Activated CD4-positive, alpha-beta T cell treated with anti-CD3 and anti-CD28 coated beads, Interleukin-2, amount 10 ng/mL, durations not matched to agents 7 days and 5 days (primary cell): ENCODE results near the gene ADCY5. TPM values are rescaled to one million over a fixed set of nuclear protein-coding genes. Genes with fewer than 3 reads are reported as not detected.

ENCODE experiments used
- CTCF ChIA-PET: fragments of 350-600 bp; sonication (Branson Sonifier 250); formaldehyde crosslinking; loops from one replicate; lab custom pipeline; 2021; ENCODE audit warnings: antibody characterized with exemption; lab: Charles Lee
- POLR2A ChIA-PET: fragments of 350-600 bp; sonication (Branson Sonifier 250); formaldehyde crosslinking; loops from one replicate; lab custom pipeline; 2021; ENCODE audit warnings: antibody characterized with exemption; lab: Charles Lee
- DNase-seq: peaks from one replicate; pipeline ENCODE4 v3.0.0-alpha.2; 2020
- H3K27ac Mint-ChIP-seq: one replicate; pipeline ENCODE4 v1.8.0; 2021; ENCODE audit warnings: mild to moderate bottlenecking, moderate library complexity, mixed read lengths
- H3K27me3 Mint-ChIP-seq: one replicate; pipeline ENCODE4 v1.8.0; 2021; ENCODE audit warnings: mixed read lengths
- H3K36me3 Mint-ChIP-seq: one replicate; pipeline ENCODE4 v1.8.0; 2021; ENCODE audit warnings: low read depth, mixed read lengths
- H3K4me1 Mint-ChIP-seq: one replicate; pipeline ENCODE4 v1.8.0; 2021; ENCODE audit warnings: mixed read lengths
- H3K4me3 Mint-ChIP-seq: one replicate; pipeline ENCODE4 v1.8.0; 2021; ENCODE audit warnings: mild to moderate bottlenecking, moderate library complexity, mixed read lengths
- H3K9me3 Mint-ChIP-seq: one replicate; pipeline ENCODE4 v1.8.0; 2021; ENCODE audit warnings: mixed read lengths
- total RNA-seq, 2 experiments: library from RNA; stranded (reverse); gene quantifications; one replicate each; pipeline ENCODE4 v1.2.3, GENCODE V29; 2021

The ADCY5 gene
- total RNA-seq, 2 experiments from 2014 or later, result not detected

DNA sequence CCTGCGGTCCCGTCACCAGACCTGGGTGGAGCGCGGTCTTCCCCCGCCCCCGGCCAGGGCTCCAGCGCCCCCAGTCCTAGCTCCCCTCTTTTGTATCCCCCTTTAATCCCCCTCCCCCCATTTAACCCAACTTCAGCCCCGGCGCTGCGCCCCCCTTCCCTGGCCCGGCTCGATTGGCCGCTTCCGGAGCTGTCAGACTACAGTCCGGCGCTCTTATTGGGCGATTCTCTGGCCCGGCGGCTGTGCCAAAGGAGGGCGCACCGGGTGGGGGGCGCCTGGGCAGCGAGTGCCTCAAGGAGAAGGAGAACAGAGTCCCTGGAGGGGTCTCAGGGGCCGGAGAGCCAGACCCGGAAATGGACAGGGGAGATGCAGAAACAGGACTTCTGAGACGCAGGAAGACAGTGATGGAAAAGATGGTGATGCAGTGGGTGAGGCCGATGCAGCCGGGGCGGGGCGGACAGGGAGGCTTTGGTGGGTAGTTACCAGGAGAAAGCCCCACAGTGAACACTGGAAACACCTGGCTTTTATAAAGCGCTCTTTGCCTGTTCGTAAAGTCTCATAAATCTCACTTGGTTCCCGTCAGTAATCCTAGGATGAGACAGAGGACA is 1.2 kb upstream of the ADCY5 start:
- ChIA-PET POLR2A (no interaction called here), CTCF (interaction anchor here (1.4 kb wide), 1 partner anchor 104 kb away, joined by 3 read pairs; no protein-coding TSS in a partner anchor)
- no peak overlapping the region for H3K27ac Mint-ChIP-seq
- H3K9me3 Mint-ChIP-seq, result no peaks in the 10 kb centered on the region
- peaks cover 7% of the 10 kb centered on the region for H3K4me1 Mint-ChIP-seq
- no peaks in the 10 kb centered on the region for H3K36me3 Mint-ChIP-seq
- no peak for DNase-seq
- no peak overlapping the region for H3K4me3 Mint-ChIP-seq
- peaks cover 56% of the 10 kb centered on the region for H3K27me3 Mint-ChIP-seq

DNA sequence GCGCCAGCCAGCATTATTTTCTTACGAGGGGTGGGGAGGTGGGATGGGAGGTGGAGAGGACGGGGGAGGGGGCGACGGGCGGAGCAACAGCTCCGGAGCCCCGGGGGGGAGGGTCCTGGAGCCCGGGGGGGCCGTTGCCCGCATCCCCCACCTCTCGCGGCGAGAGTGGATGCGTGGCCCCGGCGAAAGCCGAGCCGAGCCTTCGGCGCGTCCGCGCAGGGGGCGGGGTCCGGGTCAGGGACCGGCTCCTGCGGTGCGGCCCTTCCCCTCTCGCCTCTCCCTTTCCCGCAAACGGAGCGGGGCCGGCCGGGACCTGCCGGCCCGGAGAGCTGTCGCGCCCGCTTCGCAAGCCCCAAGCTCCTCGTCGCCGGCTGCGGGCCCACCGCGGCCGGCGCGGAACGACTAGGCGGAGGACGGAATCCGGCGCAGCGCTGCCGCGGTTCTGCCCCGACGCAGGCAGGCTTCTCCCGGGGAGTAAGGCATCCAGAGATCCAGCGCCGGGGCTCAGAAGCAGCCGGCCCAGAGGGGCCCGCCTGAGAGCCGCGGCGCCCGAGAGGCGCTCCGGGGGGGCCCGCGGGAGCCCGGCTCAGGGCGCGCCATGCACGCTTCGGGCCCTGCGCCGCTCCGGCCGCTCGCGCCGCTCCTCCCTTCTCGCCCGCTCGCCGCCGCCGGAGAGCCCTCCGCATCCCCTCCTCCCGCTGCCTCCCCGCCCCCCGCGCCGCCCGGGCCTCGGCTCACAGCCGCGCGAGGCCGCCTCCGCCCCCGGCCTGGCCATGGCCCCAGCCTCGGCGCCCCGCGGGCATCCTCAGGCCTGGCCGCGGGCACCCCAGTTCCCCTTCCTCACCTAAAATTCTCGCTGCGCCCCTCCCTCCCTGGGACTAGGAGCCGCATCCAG is 459 bp upstream of the ADCY5 start:
- no peaks in the 10 kb centered on the region for H3K36me3 Mint-ChIP-seq
- DNase-seq, result no peak

GRCh38 chr3:123447749-123448517 is 957 bp downstream of the ADCY5 start:
- POLR2A ChIA-PET, result no interaction called here
- Mint-ChIP-seq H3K4me1 (peaks cover 7% of the 10 kb centered on the region), H3K9me3 (no peaks in the 10 kb centered on the region), H3K4me3 (no peak overlapping the region), H3K27ac (no peak overlapping the region), H3K36me3 (no peaks in the 10 kb centered on the region), H3K27me3 (peaks cover 60% of the 10 kb centered on the region)
- CTCF ChIA-PET, result interaction anchor here (0.6 to 1.9 kb wide), 4 partner anchors 11 to 50 kb away, joined by 3 to 7 read pairs (median 3); no protein-coding TSS in a partner anchor
- DNase-seq, result peak; percentile 30

More for the DNA sequence above, 459 bp upstream of the ADCY5 start:
- ChIA-PET POLR2A (no interaction called here), CTCF (no interaction called here)
- H3K27ac Mint-ChIP-seq, result no peak overlapping the region
- H3K4me1 Mint-ChIP-seq, result peaks cover 7% of the 10 kb centered on the region
- H3K27me3 Mint-ChIP-seq, result peaks cover 57% of the 10 kb centered on the region
- no peak overlapping the region for H3K4me3 Mint-ChIP-seq
- H3K9me3 Mint-ChIP-seq, result no peaks in the 10 kb centered on the region

- Mint-ChIP-seq H3K4me1 (peaks cover 7% of the 10 kb centered on the region), H3K36me3 (no peaks in the 10 kb centered on the region), H3K9me3 (no peaks in the 10 kb centered on the region), H3K4me3 (no peak overlapping the region), H3K27ac (no peak overlapping the region), H3K27me3 (peaks cover 60% of the 10 kb centered on the region)
- POLR2A ChIA-PET, result no interaction called here
- DNase-seq, result no peak
- CTCF ChIA-PET, result interaction anchor here (0.6 to 1.9 kb wide), 3 partner anchors 11 to 41 kb away, joined by 3 to 7 read pairs (median 3); no protein-coding TSS in a partner anchor
These were observed 1.5 kb downstream of the ADCY5 start for GRCh38 chr3:123447416-123447748.

- peaks cover 58% of the 10 kb centered on the region for H3K27me3 Mint-ChIP-seq
- no peak overlapping the region for H3K4me3 Mint-ChIP-seq
- no peak overlapping the region for H3K27ac Mint-ChIP-seq
- H3K36me3 Mint-ChIP-seq, result no peaks in the 10 kb centered on the region
- DNase-seq, result no peak
- H3K9me3 Mint-ChIP-seq, result no peaks in the 10 kb centered on the region
- ChIA-PET CTCF (interaction anchor here (1.5 to 1.9 kb wide), 2 partner anchors 10 to 36 kb away, joined by 3 to 7 read pairs; no protein-coding TSS in a partner anchor), POLR2A (no interaction called here)
- H3K4me1 Mint-ChIP-seq, result peaks cover 7% of the 10 kb centered on the region
These were observed 2.2 kb downstream of the ADCY5 start for GRCh38 chr3:123446610-123447109.

GRCh38 chr3:123446210-123446609 is 2.7 kb downstream of the ADCY5 start:
- Mint-ChIP-seq H3K27me3 (peaks cover 53% of the 10 kb centered on the region), H3K4me3 (no peak overlapping the region), H3K4me1 (peaks cover 7% of the 10 kb centered on the region), H3K36me3 (no peaks in the 10 kb centered on the region), H3K9me3 (no peaks in the 10 kb centered on the region), H3K27ac (no peak overlapping the region)
- POLR2A ChIA-PET, result no interaction called here
- CTCF ChIA-PET, result interaction anchor here (1.5 to 1.9 kb wide), 2 partner anchors 10 to 36 kb away, joined by 3 to 7 read pairs; no protein-coding TSS in a partner anchor
- no peak for DNase-seq

DNA sequence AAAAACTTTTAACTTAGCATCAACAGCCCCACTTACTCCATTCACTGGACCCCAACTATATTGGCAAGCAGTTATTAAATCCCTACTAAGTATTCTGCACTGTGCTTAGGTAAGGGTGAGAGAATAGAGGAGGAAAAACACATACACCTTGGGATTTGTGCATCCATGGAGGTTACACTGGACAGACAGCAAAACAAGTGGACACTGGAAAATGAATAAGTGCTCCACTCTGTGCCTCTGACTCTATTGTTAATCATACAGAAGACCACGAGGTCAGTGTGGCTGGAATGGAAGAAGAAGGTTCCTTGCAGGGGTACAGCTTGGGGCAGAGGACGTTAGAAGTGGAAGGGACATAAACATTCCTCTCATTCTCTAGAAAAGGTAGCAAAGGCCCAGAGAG is 3.2 kb downstream of the ADCY5 start:
- no peak overlapping the region for H3K4me3 Mint-ChIP-seq
- no peaks in the 10 kb centered on the region for H3K36me3 Mint-ChIP-seq
- H3K27ac Mint-ChIP-seq, result no peak overlapping the region
- CTCF ChIA-PET, result interaction anchor here (1.0 kb wide), 1 partner anchor 10 kb away, joined by 3 read pairs; no protein-coding TSS in a partner anchor
- no peaks in the 10 kb centered on the region for H3K9me3 Mint-ChIP-seq
- DNase-seq, result no peak
- H3K27me3 Mint-ChIP-seq, result peaks cover 48% of the 10 kb centered on the region
- POLR2A ChIA-PET, result no interaction called here
- peaks cover 7% of the 10 kb centered on the region for H3K4me1 Mint-ChIP-seq

DNA sequence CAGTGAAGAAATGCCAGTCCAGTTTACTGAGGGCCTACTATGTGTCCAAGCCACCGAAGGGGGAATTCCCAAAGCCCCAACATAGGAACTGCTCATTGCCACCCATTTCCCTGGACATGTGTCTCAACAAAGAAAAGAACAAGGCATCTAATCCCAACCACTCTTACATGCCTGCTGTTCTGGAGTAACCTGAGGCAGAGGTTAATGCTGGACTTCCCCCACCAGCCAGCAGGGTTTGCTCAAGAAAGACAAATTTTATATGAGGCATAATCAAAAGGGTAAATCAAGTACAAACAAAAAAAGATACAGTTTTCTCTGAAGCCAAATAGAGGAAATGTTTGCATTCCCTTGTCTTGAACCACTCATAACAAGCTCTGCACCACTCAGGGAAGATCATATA is 4.1 kb downstream of the ADCY5 start:
- Mint-ChIP-seq H3K27me3 (peaks cover 39% of the 10 kb centered on the region), H3K27ac (no peak overlapping the region), H3K36me3 (no peaks in the 10 kb centered on the region), H3K4me1 (peaks cover 3% of the 10 kb centered on the region), H3K4me3 (no peak overlapping the region), H3K9me3 (no peaks in the 10 kb centered on the region)
- no peak for DNase-seq
- CTCF ChIA-PET, result interaction anchor here (1.0 kb wide), 1 partner anchor 9 kb away, joined by 3 read pairs; no protein-coding TSS in a partner anchor
- POLR2A ChIA-PET, result no interaction called here

- Mint-ChIP-seq H3K4me1 (peaks cover 3% of the 10 kb centered on the region), H3K36me3 (no peaks in the 10 kb centered on the region), H3K4me3 (no peak overlapping the region), H3K27ac (no peak overlapping the region), H3K9me3 (no peaks in the 10 kb centered on the region), H3K27me3 (peaks cover 39% of the 10 kb centered on the region)
- CTCF ChIA-PET, result no interaction called here
- DNase-seq, result no peak
- POLR2A ChIA-PET, result no interaction called here
These were observed 4.9 kb downstream of the ADCY5 start for GRCh38 chr3:123444023-123444422.

DNA sequence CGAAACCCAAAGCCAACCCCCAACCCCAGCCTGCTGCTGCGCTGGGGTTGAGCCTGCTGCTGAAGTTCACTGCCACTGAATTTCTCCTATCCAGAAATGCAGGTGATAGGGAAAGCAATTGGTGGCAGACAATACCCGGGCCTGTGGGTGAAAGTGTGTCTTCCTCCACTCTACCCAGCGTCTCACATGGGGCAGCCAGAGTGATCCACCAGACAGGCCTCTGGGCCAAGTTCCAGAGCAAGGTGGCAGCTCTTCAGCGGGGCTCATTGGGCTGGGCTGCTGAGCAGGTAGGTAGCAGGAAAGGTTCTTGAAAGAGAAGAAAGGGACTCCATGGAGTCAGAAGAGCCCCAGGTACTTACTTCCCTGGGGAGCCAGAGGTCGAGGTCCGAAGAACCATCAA is 6.0 kb downstream of the ADCY5 start:
- Mint-ChIP-seq H3K9me3 (no peaks in the 10 kb centered on the region), H3K4me1 (peaks cover 3% of the 10 kb centered on the region), H3K27ac (no peak overlapping the region), H3K4me3 (no peak overlapping the region), H3K36me3 (no peaks in the 10 kb centered on the region), H3K27me3 (peaks cover 39% of the 10 kb centered on the region)
- CTCF ChIA-PET, result no interaction called here
- POLR2A ChIA-PET, result no interaction called here
- DNase-seq, result no peak

DNA sequence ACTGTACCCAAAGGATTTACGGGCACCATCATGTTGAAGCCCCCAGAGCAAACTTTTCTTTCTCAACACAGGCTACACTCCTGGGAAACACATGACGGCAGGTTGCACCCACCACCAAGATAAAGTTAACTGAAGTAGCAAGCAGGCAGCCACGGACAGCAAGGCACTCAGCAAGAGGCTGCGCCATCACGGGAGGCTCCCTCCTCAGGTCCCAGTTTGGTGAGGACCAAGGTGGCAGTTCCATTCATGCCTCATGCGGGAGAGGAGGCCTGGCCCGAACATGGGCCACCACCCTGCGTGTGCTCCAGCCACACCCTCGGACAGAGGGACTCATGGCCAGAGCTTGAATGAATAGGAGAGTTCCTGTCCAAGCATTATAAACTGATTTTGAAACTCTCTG is 6.8 kb downstream of the ADCY5 start:
- POLR2A ChIA-PET, result no interaction called here
- no peak for DNase-seq
- H3K27me3 Mint-ChIP-seq, result peaks cover 39% of the 10 kb centered on the region
- H3K27ac Mint-ChIP-seq, result no peak overlapping the region
- H3K4me3 Mint-ChIP-seq, result no peak overlapping the region
- CTCF ChIA-PET, result no interaction called here
- no peaks in the 10 kb centered on the region for H3K36me3 Mint-ChIP-seq
- no peaks in the 10 kb centered on the region for H3K9me3 Mint-ChIP-seq
- peaks cover 3% of the 10 kb centered on the region for H3K4me1 Mint-ChIP-seq

DNA sequence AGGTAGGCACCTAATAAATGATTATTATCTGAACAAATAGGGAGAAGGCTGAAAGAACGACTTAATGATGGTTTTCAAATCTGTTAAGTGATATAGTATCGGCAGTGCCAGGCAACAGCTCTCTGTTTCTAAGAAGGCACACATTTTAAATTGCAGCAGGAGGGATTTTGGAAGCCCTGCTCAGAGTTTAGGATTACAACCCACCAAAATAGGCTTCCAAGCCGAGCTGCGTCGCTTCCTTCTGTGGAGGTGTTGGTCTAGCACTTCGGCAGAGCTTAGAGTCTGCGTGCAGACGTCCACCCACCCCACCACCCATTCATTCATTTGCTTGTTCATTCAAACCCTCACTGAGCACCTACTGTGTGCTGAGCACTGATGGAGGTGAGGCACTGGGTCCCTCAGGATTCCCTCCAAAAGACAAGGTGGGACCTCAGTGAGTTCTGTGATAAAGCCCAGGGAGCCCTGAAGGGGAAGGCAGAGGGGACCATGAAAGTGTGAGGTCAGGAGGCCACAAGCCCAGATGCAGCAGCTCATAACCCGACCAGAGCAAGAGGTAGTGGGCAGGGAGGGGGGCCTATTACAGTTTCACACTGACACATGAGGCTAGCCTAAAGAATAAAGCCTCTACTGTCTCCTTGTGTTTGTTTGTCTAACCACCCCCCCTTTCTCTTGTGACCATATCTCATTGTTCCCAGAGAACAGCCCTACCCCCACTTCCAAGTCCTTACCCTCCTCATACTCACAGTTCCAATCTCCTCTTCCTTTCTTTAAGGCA is 8.9 kb downstream of the ADCY5 start:
- CTCF ChIA-PET, result no interaction called here

More for the DNA sequence above, 8.9 kb downstream of the ADCY5 start:
- H3K27me3 Mint-ChIP-seq, result peaks cover 19% of the 10 kb centered on the region
- H3K27ac Mint-ChIP-seq, result no peak overlapping the region
- H3K36me3 Mint-ChIP-seq, result no peaks in the 10 kb centered on the region
- no peak for DNase-seq
- no peaks in the 10 kb centered on the region for H3K9me3 Mint-ChIP-seq
- no peak overlapping the region for H3K4me3 Mint-ChIP-seq
- POLR2A ChIA-PET, result no interaction called here
- no peaks in the 10 kb centered on the region for H3K4me1 Mint-ChIP-seq
